22Rv1 (cell line): ENCODE measurements around the gene THSD4.

Experiments
- CTCF ChIP-seq: fragments of 450-650 bp; IDR thresholded peaks from 2 replicates; pipeline ENCODE4 v1.5.1; 2017; ENCODE audit warnings: mild to moderate bottlenecking
- ZFX ChIP-seq: fragments of 450-650 bp; IDR thresholded peaks from 2 replicates; pipeline ENCODE4 v1.6.1; 2017; ENCODE audit warnings: antibody characterized with exemption, borderline replicate concordance

GRCh38 chr15:71111950-71112349, 3.3 kb upstream of the THSD4 start:
- no peak for TF ChIP-seq CTCF
- no peak for TF ChIP-seq ZFX
